GM11168 (cell line): ENCODE results near the gene APOL1.
"Not testable (repeated sequence)": the region's sequence is repeated elsewhere in the genome, so short reads cannot be mapped to it uniquely, and the experiment has no call there.

ENCODE experiments used
- in situ Hi-C: fragments of 300-500 bp; cut with MboI; formaldehyde crosslinking; loops from one replicate; pipeline ENCODE4 v1.12.0; 2022; ENCODE audit warnings: low sequenced_read_pairs; ENCODE audit not compliant: unreplicated experiment

Gene APOL1

GRCh38 chr22:36224245-36224644 is 28.7 kb upstream of the APOL1 start:
- in situ Hi-C loops, result no loop called here

GRCh38 chr22:36225333-36225922 is 27.5 kb upstream of the APOL1 start:
- in situ Hi-C loops, result no loop called here

- in situ Hi-C loops, result no loop called here
Observed at GRCh38 chr22:36226189-36226588, 26.7 kb upstream of the APOL1 start.

- in situ Hi-C loops, result no loop called here
Observed at GRCh38 chr22:36227396-36227795, 25.5 kb upstream of the APOL1 start.

- in situ Hi-C loops, result no loop called here
Observed at GRCh38 chr22:36227806-36228205, 25.1 kb upstream of the APOL1 start.

- in situ Hi-C loops, result not testable (repeated sequence)
Observed at GRCh38 chr22:36228369-36228768, 24.6 kb upstream of the APOL1 start.

GRCh38 chr22:36228944-36229343 is 24.0 kb upstream of the APOL1 start:
- in situ Hi-C loops, result no loop called here

GRCh38 chr22:36229649-36230048 is 23.3 kb upstream of the APOL1 start:
- in situ Hi-C loops, result not testable (repeated sequence)

- in situ Hi-C loops, result not testable (repeated sequence)
Observed at GRCh38 chr22:36231051-36231450, 21.9 kb upstream of the APOL1 start.

- in situ Hi-C loops, result no loop called here
Observed at GRCh38 chr22:36232715-36233401, 20.1 kb upstream of the APOL1 start.

GRCh38 chr22:36233796-36234195 is 19.1 kb upstream of the APOL1 start:
- in situ Hi-C loops, result no loop called here

- in situ Hi-C loops, result no loop called here
Observed at GRCh38 chr22:36234213-36234612, 18.7 kb upstream of the APOL1 start.

GRCh38 chr22:36234919-36235318 is 18.0 kb upstream of the APOL1 start:
- in situ Hi-C loops, result no loop called here

GRCh38 chr22:36235585-36235984 is 17.3 kb upstream of the APOL1 start:
- in situ Hi-C loops, result no loop called here

- in situ Hi-C loops, result no loop called here
Observed at GRCh38 chr22:36236388-36237319, 16.3 kb upstream of the APOL1 start.

- in situ Hi-C loops, result no loop called here
Observed at GRCh38 chr22:36237462-36238372, 15.2 kb upstream of the APOL1 start.

GRCh38 chr22:36238373-36239149 is 14.4 kb upstream of the APOL1 start:
- in situ Hi-C loops, result no loop called here

GRCh38 chr22:36239150-36239400 is 13.9 kb upstream of the APOL1 start:
- in situ Hi-C loops, result no loop called here

GRCh38 chr22:36239401-36240171 is 13.3 kb upstream of the APOL1 start, which contains the start of gene APOL2:
APOL2 (minus strand) TSS chr22:36239527; CDS start chr22:36233162, 6,365 bp downstream.
- in situ Hi-C loops, result no loop called here
